HG02763 (cell line): ENCODE data around the gene H3-3A.

Experiments used
- ATAC-seq: cut with Tn5 transposase; IDR thresholded peaks from one replicate; pipeline ENCODE4 v1.9.1; 2021; ENCODE audit warnings: mild to moderate bottlenecking, moderate library complexity; ENCODE audit not compliant: unreplicated experiment

H3-3A gene

GRCh38 chr1:226052061-226052460 lies 10.5 kb upstream of the H3-3A start:
- ATAC-seq: no peak

- ATAC-seq: no peak
Observed at GRCh38 chr1:226054519-226055327, 7.8 kb upstream of the H3-3A start.

- no peak for ATAC-seq
Observed at GRCh38 chr1:226059709-226060108, 2.8 kb upstream of the H3-3A start.

- ATAC-seq: no peak
Observed at GRCh38 chr1:226060427-226060826, 2.1 kb upstream of the H3-3A start.

GRCh38 chr1:226061068-226061840 lies 1.3 kb upstream of the H3-3A start:
- ATAC-seq: no peak

- ATAC-seq: peak; percentile 39
Observed at GRCh38 chr1:226061841-226062557, 517 bp upstream of the H3-3A start.

GRCh38 chr1:226063224-226063976 lies 884 bp downstream of the H3-3A start:
- ATAC-seq: peak; percentile 6

GRCh38 chr1:226063977-226064815 lies 1.7 kb downstream of the H3-3A start:
- ATAC-seq: no peak

GRCh38 chr1:226064816-226065248 lies 2.3 kb downstream of the H3-3A start:
- ATAC-seq: no peak

- ATAC-seq: no peak
Observed at GRCh38 chr1:226066415-226067078, 4.0 kb downstream of the H3-3A start.

GRCh38 chr1:226069811-226070489 lies 7.4 kb downstream of the H3-3A start:
- no peak for ATAC-seq

GRCh38 chr1:226072347-226072746 lies 9.8 kb downstream of the H3-3A start:
- no peak for ATAC-seq

- no peak for ATAC-seq
Observed at GRCh38 chr1:226073184-226073950, 10.9 kb downstream of the H3-3A start.

GRCh38 chr1:226074046-226074445 lies 11.5 kb downstream of the H3-3A start:
- no peak for ATAC-seq

- ATAC-seq: no peak
Observed at GRCh38 chr1:226076378-226076777, 13.9 kb downstream of the H3-3A start.

GRCh38 chr1:226078374-226078773 lies 15.9 kb downstream of the H3-3A start:
- no peak for ATAC-seq

GRCh38 chr1:226082587-226082917 lies 20.0 kb downstream of the H3-3A start:
- no peak for ATAC-seq

GRCh38 chr1:226082959-226083301 lies 20.4 kb downstream of the H3-3A start:
- peak; percentile 16 for ATAC-seq
